HG03469 (cell line): ENCODE data around the gene FLYWCH1.

ENCODE experiments used
- ATAC-seq: cut with Tn5 transposase; IDR thresholded peaks from one replicate; pipeline ENCODE4 v1.9.1; 2021; ENCODE audit warnings: mild to moderate bottlenecking, moderate library complexity, moderate number of reproducible peaks; ENCODE audit not compliant: unreplicated experiment

Gene FLYWCH1

DNA sequence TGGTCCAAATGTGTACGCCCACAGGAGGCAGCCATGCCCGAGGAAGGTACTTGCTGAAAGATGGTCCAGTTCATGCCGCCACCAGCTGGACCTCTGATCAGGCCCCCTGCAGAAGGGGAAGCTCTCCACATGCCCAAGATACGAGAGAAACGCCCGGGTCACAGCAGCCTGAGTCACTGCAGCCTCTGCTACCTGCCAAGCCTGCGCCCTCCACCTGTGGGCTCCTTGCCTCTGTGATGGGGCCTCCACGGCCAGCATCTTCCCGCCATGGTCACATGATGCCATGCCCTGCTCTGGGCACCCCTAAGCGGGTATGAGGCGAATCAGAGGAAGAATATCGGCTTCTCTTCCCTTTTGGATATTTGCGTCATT lies 38.6 kb downstream of the FLYWCH1 start:
- no peak for ATAC-seq

DNA sequence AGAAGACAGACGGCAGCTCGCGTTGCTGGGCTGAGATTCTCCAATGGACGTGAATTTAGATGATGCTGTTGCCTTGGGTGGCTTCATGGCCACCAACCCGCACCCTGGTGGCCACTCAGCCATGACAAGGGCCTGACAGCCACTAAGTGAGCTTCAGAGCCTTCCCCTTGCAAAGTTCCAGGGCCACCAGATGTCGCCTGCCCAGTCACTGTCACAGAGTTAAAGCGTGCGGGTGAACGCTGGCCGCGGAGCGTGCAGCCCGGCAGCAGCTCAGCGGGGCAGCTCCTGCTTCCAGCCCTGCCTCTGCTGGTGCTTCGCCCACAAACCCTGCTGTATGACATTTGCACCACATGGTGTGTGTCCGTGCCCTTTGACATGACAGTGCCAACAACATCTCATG lies 39.0 kb downstream of the FLYWCH1 start:
- no peak for ATAC-seq

DNA sequence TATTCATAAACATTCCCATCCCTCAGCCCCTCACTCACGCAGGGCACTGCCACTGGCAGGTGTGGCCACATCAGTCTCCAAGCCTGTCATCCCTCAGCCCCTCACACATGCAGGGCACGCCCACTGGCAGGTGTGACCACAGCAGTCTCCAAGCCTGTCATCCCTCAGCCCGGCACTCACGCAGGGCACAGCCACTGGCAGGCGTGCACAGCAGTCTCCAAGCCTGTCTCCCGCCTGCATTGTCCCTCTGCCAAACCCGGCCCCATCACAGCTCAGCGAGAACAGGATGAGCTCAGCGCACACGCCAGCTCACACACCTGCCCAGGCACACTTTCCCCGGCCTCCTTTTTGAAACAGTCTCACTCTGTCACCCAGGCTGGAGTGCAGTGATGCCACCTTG lies 40.9 kb downstream of the FLYWCH1 start:
- no peak for ATAC-seq

DNA sequence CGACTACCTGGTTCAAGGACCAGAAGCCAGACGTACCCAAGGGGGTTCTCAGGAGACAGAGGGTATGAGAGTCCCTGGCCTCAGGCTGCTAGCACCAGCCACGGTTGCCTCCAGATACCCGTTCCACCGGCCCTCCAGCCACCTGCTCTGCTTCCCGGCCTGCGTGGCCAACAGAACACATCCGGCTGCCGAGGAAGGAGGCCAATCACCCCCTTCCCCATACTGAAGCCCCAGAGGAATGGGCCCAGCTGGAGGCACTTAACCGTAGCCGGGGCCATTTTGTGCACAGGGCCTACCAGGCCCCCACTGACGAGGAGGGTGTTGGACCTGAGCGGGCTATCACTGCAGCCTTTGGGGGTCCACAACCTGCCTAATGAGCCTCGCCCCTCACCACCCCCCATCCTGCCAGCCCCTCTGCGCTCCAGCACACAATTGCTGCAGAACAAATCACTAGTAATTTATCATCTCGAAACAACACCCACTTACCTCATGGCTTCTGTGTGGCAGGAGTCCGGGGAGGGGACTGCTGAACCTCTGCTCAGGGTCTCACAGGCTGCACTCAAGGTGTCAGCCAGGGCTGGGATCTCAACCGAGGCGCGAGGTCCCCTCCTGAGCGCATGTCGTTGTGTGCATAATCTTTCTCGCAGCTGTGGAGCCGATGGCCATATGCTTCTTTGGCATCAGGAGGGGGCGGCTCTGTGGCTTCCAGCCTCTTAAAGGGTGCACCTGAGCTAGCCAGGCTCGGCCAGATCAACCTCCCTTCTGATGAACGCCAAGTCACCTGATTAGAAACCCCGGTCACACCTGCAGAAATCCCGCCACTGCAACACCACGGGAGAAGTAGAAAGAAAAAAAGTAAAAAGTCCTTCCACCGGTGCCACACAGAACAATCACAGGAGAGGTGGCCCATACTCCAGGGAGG lies 42.2 kb downstream of the FLYWCH1 start:
- no peak for ATAC-seq

DNA sequence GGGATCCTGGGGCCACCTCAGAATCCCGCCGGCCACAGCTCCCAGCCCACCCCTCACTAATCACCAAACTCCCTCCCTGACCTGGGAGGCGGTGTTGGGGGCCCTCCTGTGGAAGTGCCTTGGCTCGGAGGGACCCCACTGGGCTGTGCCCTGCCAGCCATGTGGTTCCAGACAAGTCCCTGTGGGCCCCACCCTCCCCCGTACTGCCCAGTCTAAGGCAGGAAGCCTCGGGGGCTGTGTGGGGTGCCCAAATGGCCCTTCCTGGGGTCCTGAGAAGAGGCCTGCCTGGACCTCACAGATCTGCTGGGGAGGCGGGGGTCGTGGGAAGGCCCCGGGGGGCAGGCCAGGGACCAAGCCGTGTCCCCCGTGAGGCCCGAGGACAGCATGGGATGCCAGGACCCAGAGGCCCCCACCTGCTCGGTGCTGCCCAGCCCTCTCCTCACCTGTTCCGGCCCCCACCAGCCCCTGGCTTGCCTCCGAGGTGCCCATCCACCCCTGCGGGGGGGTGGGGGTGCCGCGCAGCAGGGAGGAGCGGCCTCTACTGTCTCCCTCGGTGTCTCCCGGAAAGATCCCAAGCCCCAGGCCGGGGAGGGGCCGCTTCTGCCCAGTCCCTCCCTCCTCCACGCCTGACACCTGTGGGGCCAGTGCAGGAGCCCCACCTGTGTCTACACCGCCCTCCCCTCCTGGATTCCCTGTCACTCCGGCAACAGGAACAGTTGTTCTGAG lies 43.1 kb downstream of the FLYWCH1 start:
- ATAC-seq: no peak

DNA sequence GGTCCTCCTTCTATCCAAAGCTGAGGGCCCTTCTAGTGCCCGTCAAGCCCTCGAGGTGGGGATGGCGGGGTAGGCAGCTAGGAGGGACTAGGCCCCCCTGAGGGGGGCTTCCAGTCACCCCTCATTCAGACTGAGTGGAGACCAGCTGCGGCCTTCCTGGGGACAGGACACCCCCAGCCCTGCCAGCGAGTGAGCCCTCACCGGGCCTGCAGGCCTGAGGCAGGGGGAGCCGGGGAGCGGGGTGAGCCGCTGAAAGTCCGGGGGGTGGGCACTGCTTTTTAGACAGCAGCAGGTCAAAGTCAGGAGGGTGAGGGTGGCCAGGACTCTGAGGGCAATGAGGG lies 43.7 kb downstream of the FLYWCH1 start:
- no peak for ATAC-seq

DNA sequence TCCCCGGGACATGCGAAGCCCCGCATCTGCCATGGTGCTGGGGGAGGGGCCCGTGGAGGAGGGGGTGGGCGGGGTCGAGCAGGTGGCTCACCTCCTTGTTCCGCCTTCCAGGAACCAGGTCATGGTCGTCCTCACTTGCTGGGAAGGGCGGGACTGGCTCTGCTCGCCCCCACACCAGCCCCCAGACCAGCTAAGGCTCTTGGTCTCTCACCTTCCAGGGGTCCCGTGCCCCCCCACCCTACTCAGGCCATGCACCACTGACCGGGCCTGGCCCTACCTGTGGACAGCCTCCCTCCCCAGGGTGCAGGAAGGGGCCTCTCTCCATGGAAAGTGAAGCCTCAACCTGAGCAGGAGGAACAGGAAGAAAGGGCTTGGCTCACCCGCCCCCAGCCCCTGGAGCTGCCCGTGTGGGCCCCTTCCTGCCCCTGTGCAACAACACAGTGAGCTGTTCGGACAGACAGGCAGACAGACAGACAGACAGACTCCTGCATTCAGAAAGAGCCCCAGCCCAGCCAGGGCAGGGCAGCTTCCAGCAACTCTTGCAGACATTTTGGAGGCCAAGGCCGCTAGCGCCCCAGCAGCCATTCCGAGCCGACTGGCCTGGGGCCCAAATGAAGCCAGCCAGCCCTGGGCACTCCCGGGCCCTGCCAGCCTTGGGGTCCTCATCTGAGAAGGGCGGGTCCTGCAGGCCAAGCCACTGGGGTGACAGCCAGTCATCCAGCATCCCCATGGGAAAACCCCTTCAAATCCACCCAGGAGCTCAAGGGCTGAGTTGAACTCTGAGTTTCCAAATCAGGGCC lies 44.2 kb downstream of the FLYWCH1 start:
- no peak for ATAC-seq

DNA sequence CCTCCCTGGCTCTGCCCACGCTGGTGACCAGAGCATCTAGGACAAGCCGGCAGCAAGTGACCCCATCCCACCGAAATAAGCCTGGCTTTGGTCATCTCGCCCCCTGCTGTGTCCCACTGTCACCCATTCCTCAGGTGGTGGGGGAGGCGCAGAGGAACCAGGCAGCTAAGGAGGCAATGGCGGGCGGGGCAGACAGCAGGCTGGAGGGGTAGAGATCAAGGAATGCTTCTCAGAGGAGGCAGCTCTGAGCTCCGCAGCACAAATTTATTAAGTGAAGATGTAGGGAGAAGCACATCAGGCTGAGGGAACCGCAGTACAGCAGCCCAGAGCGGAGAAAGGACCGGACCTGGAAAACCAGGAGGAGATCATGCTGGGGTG lies 44.8 kb downstream of the FLYWCH1 start:
- ATAC-seq: no peak

DNA sequence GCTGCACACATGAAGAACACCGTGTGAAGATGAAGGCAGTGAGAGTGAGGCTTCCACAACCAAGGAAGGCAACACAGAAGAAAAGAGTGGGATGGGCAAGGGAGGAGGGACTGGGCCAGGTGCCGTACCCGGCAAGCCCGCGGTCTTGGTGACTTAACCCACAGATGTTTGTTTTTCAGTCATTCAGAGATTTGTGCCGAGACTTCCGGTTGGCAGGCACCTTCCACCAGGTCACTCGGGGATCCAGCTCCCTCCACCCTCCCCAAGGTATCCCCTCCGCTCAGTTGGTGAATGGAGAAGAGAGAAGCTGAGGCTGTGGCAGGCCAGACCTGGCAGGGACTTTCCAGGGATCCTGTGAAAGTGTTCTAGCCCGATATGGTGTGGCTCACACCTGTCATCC lies 47.5 kb downstream of the FLYWCH1 start:
- no peak for ATAC-seq

DNA sequence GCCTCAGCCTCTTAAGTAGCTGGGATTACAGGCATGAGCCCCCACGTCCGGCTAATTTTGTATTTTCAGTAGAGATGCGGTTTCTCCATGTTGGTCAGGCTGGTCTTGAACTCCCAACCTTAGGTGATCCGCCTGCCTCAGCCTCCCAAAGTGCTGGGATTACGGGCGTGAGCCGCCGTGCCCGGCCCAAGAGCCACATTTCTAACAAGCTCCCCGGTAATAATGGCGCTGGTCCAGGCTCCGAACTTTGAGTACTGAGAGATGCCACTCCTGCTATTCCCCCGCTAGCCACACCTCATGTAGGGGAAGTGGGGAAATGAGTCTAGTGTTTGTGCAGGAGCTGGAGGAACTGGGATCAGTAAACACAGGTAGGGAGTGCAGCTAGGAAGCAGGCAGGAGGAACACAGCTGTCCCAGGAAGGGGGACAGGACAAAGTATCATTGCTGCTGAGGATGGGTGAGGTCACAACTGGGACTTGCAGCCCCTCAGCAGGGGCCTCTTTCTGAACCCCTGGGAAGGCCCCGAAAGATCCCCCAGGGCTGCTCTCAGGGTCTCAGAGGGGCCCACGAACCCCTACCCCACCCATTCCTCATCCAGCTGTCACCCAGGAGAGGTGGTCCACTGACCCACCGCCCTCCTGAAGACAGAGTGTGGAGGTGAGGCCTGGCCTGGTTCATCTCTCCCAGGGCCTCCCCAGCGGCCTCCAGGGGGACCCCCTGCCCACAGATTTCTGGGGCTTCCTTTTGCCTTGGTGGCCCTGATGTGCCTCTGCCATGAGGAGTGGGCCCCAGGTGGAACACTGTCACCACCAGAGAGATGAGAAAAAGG lies 48.7 kb downstream of the FLYWCH1 start:
- no peak for ATAC-seq

DNA sequence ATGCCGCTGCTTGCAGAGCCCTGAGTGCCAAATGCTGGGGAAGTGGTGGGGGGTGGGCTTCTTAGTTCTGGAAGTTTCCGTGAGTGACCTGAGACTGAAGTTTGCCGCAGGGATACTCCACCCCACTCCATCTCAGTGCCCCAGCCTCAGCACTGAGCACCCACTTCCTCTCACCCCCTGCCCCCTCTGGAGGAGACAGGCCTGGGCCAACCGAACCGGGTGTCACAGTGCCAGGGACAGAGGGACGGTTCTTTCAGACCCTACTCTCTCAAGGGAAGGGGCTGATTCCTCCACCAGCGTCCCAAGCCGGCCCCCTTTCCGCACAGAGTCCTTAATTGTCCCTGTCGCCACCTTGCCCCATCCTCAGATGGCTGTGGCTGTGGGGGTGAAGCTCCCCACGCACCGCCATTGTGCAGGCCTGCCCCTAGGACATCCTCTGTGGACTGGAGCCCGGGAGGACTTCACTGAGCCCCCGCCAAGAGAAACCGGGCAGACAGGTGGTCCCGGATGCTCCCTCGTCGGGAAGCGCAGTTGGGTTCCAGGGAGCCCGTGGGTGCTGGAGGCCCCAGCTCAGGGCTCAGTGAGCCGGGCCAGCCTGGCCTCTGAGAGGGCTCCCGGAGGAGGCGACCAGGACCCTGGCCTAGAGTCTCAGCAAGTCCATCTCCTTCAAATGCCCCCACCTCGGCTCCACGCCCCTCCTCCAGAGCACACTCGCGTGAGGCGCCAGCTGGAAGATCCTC lies 50.8 kb downstream of the FLYWCH1 start:
- ATAC-seq: no peak

DNA sequence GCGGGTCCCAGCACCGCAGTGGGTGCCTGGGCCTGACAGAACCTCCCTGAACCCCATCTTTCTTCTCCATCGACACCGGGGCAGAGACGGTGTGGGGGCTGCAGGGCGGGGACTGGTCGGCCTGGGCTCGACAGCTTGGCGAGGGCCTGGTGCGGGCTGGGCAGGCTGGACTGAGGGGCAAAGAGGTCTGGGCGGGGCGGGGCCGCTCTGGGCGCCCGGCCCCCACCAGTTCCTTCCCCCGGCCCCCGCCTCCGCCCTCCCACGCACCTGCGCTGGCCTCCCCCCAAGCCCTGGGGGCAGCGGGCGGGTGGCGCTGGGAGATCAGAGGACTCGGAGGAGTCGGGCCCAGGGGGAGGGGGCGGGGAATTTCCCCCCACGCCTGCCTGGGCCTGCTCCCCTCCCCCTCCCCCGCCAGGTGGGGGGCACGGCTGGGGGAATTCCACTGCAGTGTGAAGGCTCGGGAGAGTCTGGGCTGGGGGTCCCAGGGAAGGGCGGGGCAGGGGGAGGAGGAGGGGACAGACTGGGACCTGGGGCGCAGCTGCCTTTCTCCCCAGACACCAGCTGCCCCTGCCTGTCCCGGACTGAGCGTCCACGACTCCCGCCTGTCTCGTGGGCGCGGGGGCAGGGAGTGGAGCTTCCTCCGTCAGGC lies 51.5 kb downstream of the FLYWCH1 start:
- no peak for ATAC-seq

DNA sequence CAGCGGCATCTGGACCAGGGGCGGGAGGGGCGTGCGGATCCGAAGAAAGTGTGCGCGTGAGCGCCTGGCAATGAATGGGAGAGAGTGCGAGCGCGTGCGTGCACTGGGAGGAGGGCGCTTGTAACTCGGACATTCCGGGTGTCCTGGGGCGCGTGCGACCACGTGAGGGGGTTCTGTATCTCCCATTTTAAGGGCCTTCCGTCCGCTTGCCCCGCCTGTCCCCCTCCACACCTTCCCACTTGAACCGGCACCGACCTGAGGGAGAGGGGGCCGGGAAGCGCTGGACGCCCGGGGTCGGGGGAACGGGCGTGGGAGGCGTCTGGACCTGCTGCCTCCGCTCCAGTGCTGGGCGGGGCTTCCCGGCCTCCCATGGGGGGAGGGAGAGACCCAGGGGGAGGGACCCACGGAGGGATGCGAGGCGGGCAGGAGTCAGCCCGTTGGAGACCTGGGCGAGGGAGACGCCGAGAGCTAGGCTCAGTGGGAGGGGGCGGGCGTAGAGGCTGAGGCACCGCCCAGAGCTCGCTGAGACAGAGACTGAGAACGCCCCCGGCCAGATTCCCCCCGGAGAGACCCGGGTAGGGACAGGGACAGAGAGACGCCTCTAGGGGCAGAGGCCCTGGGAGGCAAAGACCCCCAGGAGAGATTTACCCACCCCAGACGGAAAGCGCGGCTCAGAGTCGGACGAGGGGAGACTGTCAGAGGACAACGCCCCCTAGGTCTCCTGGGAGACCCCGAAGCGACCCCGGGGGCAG lies 52.2 kb downstream of the FLYWCH1 start, which contains the start of gene KREMEN2:
KREMEN2 (plus strand) TSS at position 553 of the 752 bp plus-strand sequence. CDS start 246 bp downstream, outside the sequence.
- no peak for ATAC-seq

DNA sequence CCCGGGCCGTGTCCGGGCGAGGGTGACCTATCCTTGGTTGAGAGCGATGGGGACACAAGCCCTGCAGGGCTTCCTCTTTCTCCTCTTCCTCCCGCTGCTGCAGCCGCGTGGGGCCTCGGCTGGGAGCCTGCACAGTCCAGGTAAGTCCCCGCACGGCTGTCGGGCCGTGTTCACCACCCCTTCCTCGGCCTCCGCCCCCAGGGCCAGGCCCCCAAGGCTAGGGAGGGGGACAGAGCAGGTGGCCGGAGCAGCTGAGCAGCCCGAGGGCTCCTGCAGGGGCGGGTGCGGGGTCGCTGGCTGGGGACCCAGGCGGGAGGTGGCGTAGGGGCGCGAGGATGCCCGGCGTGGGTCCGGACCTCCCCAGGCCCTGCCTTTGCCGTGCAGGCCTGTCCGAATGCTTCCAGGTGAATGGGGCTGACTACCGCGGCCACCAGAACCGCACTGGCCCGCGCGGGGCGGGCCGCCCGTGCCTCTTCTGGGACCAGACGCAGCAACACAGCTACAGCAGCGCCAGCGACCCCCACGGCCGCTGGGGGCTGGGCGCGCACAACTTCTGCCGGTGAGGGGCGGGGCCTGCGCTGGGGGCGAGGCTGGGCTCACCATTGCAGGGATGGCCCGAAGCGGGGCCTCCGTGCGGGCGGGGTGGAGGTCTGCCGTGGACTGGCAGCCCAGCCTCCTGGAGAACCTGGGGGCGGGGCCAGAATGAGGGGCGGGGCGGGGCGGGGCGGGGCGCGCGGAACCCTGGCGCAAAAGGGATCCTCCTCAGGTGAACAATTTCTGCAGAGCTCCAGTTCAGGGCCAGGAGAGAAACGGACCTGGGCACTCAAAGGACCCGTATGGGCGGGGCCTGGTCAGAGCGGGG lies 53.0 kb downstream of the FLYWCH1 start:
- no peak for ATAC-seq

DNA sequence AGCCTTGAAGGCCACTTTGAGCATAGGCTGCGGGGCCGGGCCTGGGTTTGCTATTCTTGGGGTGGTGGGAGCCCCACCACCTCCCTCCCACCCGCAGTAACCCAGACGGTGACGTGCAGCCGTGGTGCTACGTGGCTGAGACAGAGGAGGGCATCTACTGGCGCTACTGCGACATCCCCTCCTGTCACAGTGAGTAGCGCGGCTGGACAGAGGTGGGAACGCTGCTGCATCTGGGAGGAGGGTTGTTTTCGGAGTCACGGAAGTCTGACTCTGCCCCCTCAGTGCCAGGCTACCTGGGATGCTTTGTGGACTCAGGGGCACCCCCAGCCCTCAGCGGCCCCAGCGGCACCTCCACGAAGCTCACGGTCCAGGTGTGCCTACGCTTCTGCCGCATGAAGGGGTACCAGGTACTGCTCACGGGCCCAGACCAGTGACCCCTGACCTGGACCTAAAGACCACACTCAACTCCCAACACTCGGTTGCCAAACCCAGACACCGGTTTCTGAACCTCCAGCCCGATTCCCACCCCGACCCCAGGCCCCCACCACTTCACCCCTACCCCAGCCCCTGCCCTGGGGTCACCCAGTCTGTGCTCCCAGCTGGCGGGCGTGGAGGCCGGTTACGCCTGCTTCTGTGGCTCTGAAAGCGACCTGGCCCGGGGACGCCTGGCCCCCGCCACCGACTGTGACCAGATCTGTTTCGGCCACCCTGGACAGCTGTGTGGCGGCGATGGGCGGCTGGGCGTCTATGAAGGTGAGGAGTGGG lies 54.5 kb downstream of the FLYWCH1 start:
- ATAC-seq: no peak

DNA sequence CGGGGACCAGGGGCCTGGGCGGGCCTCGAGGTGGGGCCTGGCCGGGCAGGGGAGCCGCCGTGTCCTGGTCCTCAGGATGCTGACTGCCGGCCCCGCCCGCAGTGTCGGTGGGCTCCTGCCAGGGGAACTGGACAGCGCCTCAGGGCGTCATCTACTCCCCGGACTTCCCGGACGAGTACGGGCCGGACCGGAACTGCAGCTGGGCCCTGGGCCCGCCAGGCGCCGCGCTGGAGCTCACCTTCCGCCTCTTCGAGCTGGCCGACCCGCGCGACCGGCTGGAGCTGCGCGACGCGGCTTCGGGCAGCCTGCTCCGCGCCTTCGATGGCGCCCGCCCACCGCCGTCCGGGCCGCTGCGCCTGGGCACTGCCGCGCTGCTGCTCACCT lies 55.1 kb downstream of the FLYWCH1 start:
- ATAC-seq: no peak

DNA sequence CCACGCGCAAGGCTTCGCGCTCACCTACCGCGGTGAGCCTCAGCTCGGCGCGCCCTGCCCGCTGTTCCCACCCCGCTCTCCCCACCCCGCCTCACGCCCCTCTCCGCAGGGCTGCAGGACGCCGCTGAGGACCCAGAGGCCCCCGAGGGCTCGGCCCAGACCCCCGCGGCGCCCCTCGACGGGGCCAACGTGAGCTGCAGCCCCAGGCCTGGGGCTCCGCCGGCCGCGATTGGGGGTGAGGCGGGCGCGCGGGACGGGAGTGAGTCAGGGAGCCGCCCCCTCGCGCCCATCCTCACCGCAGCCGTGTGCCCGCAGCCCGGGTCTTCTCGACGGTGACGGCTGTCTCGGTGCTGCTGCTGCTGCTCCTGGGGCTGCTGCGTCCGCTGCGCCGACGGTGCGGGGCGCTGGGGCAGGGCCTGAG lies 55.5 kb downstream of the FLYWCH1 start:
- no peak for ATAC-seq
